Measurements from ENCODE around the gene FADS6.

GRCh38 chr17:74937064-74938051, 43.9 kb upstream of the FADS6 start:
- TF ChIP-seq USF2 (IDR thresholded peaks at IDR 0.05; ENCODE audit: borderline replicate concordance, low read depth, low read length) = no peak
- TF ChIP-seq PBX3 (IDR thresholded peaks at IDR 0.05; ENCODE audit: insufficient replicate concordance, low read depth, low read length) = no peak
- no peak for TF ChIP-seq MYC (IDR thresholded peaks at IDR 0.05; ENCODE audit: insufficient read depth, insufficient read length, insufficient replicate concordance, low read length, severe bottlenecking)
- TF ChIP-seq YY1 (IDR thresholded peaks at IDR 0.05; ENCODE audit: low read depth, low read length) = no peak
- TF ChIP-seq POLR2A (IDR thresholded peaks at IDR 0.05; ENCODE audit: low read depth, low read length) = no peak

All from GM12878 (cell line).